GM23338 (cell line): ENCODE results near the gene CCNG1. TPM values are rescaled to one million over a fixed set of nuclear protein-coding genes. Genes with fewer than 3 reads are reported as not detected.

Experiments used
- ATAC-seq: fragments of 200-7000 bp; cut with Tn5 transposase; 3 replicates; pipeline ENCODE4 v1.9.1; 2020
- DNase-seq: peaks from one replicate; pipeline ENCODE4 v3.0.0-alpha.2; 2015; ENCODE audit warnings: low spot score
- H2AFZ ChIP-seq: fragments of 200-600 bp; sonication (generic); 2 replicates; pipeline ENCODE4 v1.8.0; 2016; ENCODE audit warnings: antibody characterized with exemption, mild to moderate bottlenecking, moderate library complexity
- H3F3A ChIP-seq: fragments of 200-600 bp; sonication (generic); replicated peaks from 2 replicates; pipeline ENCODE4 v1.8.0; 2017; ENCODE audit warnings: antibody characterized with exemption, mixed run types, low read depth
- H3K27ac ChIP-seq: fragments of 200-600 bp; sonication (generic); 2 replicates; pipeline ENCODE4 v1.6.1; 2016; ENCODE audit warnings: low read depth
- H3K27me3 ChIP-seq: fragments of 200-600 bp; sonication (generic); 2 replicates; pipeline ENCODE4 v1.8.0; 2016; ENCODE audit warnings: mild to moderate bottlenecking, mixed run types, moderate library complexity; ENCODE audit not compliant: insufficient read depth
- H3K36me3 ChIP-seq: fragments of 200-600 bp; sonication (generic); 2 replicates; pipeline ENCODE4 v1.8.0; 2016; ENCODE audit warnings: mild to moderate bottlenecking; ENCODE audit not compliant: insufficient read depth
- H3K4me1 ChIP-seq: fragments of 200-600 bp; sonication (generic); 2 replicates; pipeline ENCODE4 v1.8.0; 2016; ENCODE audit warnings: mild to moderate bottlenecking, moderate library complexity; ENCODE audit not compliant: insufficient read depth
- H3K4me2 ChIP-seq: fragments of 200-600 bp; sonication (generic); 2 replicates; pipeline ENCODE4 v1.7.1; 2017; ENCODE audit warnings: mixed run types
- H3K4me3 ChIP-seq: fragments of 200-600 bp; sonication (generic); 2 replicates; pipeline ENCODE4 v1.6.1; 2016; ENCODE audit warnings: mixed run types
- H3K79me2 ChIP-seq: fragments of 200-600 bp; sonication (generic); replicated peaks from 2 replicates; pipeline ENCODE4 v1.8.0; 2017; ENCODE audit warnings: mild to moderate bottlenecking; ENCODE audit not compliant: insufficient read depth
- H3K9me2 ChIP-seq: fragments of 200-600 bp; sonication (generic); 2 replicates; pipeline ENCODE4 v1.8.0; 2017; ENCODE audit not compliant: insufficient read depth
- H4K20me1 ChIP-seq: fragments of 200-600 bp; sonication (generic); replicated peaks from 2 replicates; pipeline ENCODE4 v1.8.0; 2017; ENCODE audit warnings: mild to moderate bottlenecking; ENCODE audit not compliant: insufficient read depth
- H3K27ac Mint-ChIP-seq: 2 replicates; pipeline ENCODE4 v1.8.0; 2020; ENCODE audit warnings: inconsistent platforms, mild to moderate bottlenecking, moderate library complexity, mixed read lengths
- H3K27me3 Mint-ChIP-seq: 3 replicates; pipeline ENCODE4 v1.8.0; 2022; ENCODE audit warnings: low read depth, mild to moderate bottlenecking, moderate library complexity, mixed read lengths, inconsistent platforms; ENCODE audit not compliant: insufficient read depth, poor library complexity
- H3K36me3 Mint-ChIP-seq: 3 replicates; pipeline ENCODE4 v1.8.0; 2021; ENCODE audit warnings: low read depth, mild to moderate bottlenecking, inconsistent platforms, moderate library complexity, mixed read lengths
- H3K4me1 Mint-ChIP-seq: 3 replicates; pipeline ENCODE4 v1.8.0; 2020; ENCODE audit warnings: mild to moderate bottlenecking, inconsistent platforms, mixed read lengths
- H3K4me3 Mint-ChIP-seq: 3 replicates; pipeline ENCODE4 v1.8.0; 2021; ENCODE audit warnings: moderate library complexity, mild to moderate bottlenecking, inconsistent platforms, mixed read lengths
- H3K9me3 Mint-ChIP-seq: 3 replicates; pipeline ENCODE4 v1.8.0; 2020; ENCODE audit warnings: moderate library complexity, mild to moderate bottlenecking, inconsistent platforms, mixed read lengths
- CREB1 ChIP-seq: fragments of 250-450 bp; sonication (Bioruptor Pico); IDR thresholded peaks from 2 replicates; pipeline ENCODE4 v1.5.0; 2020; ENCODE audit warnings: low read depth, mild to moderate bottlenecking, moderate library complexity
- EZH2 ChIP-seq: fragments of 200-600 bp; sonication (generic); IDR thresholded peaks from one replicate; pipeline ENCODE4 v1.8.0; 2017; ENCODE audit warnings: antibody characterized with exemption, mild to moderate bottlenecking, low read depth; ENCODE audit not compliant: unreplicated experiment
- EZH2phosphoT487 ChIP-seq: fragments of 200-600 bp; sonication (generic); IDR thresholded peaks from one replicate; pipeline ENCODE4 v1.8.1; 2018; ENCODE audit warnings: antibody characterized with exemption; ENCODE audit not compliant: unreplicated experiment
- JUNB ChIP-seq: IDR thresholded peaks from one replicate; pipeline ENCODE4 v1.6.1; 2016; ENCODE audit warnings: antibody characterized with exemption; ENCODE audit not compliant: unreplicated experiment
- POLR2AphosphoS5 ChIP-seq: IDR thresholded peaks from 2 replicates; pipeline ENCODE4 v1.6.1; 2016; ENCODE audit warnings: antibody characterized with exemption, low read depth
- ZNF331 ChIP-seq: fragments of 250-450 bp; sonication (Bioruptor Pico); IDR thresholded peaks from 2 replicates; pipeline ENCODE4 v1.5.0; 2020; ENCODE audit warnings: low read depth, mild to moderate bottlenecking, moderate library complexity
- polyA plus RNA-seq: library from polyadenylated mRNA; unstranded; fragments of >200 nt; fragmentation: Nextera tagmentation; extraction: Ambion mirVana; gene quantifications from 2 replicates; pipeline ENCODE4 v1.2.1, GENCODE V29; 2016
- total RNA-seq: library from RNA; depleted of rRNA; stranded (reverse); fragments of >200 nt; shearing (Covaris generic); gene quantifications from 2 replicates; pipeline ENCODE4 v1.2.3, GENCODE V29; 2014
- TF ChIP-seq, protein P1 (sequence below), 2 experiments: fragments of 200-600 bp in 1 of 2; sonication (generic) in 1 of 2; conservative IDR thresholded peaks; 2 replicates each; pipeline versions ENCODE4 v1.5.1 to v1.6.1; 2016 to 2017; ENCODE audit warnings: antibody characterized with exemption in 2 of 2, low read depth in 2 of 2, mild to moderate bottlenecking in 2 of 2, moderate library complexity in 1 of 2
- TF ChIP-seq, protein P2 (sequence below): IDR thresholded peaks from one replicate; pipeline ENCODE4 v1.6.1; 2018; ENCODE audit warnings: antibody characterized with exemption; ENCODE audit not compliant: unreplicated experiment
- TF ChIP-seq, protein P3 (sequence below): IDR thresholded peaks from 2 replicates; pipeline ENCODE4 v1.6.1; 2016; ENCODE audit warnings: antibody characterized with exemption
- TF ChIP-seq, protein P4 (sequence below): fragments of 250-450 bp; sonication (Bioruptor Pico); IDR thresholded peaks from 2 replicates; pipeline ENCODE4 v1.5.0; 2020; ENCODE audit warnings: mild to moderate bottlenecking, moderate library complexity

The CCNG1 gene
- total and polyA plus RNA-seq, 2 experiments from 2014 or later, result 431 to 496 TPM

DNA sequence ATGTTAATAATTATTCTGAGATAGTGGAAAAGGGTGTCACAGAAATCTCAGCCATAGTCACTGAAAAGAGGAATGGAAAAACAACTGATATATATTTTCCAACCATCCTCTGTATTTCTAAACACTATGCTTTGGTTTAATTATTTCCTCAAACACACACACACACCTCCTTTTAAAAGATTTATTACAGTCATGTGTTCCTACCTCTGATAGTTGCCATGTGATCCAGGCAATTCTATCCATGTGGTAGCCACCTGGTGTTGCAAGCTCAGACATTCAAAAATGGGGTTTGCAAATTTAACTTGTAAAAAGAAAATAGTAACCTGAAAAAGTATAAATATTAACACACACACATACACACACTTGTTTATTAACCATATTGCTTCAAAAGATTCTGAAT is 40.0 kb upstream of the CCNG1 start:
- Histone ChIP-seq H4K20me1 (no peaks in the 10 kb centered on the region), H3K27ac (no peak overlapping the region), H2AFZ (no peak overlapping the region), H3K79me2 (no peaks in the 10 kb centered on the region), H3K36me3 (no peaks in the 10 kb centered on the region), H3K9me2 (no peaks in the 10 kb centered on the region), H3K4me2 (no peak overlapping the region), H3K4me3 (no peak overlapping the region), H3K27me3 (no peaks in the 10 kb centered on the region), H3F3A (no peaks in the 10 kb centered on the region), H3K4me1 (no peaks in the 10 kb centered on the region)
- no peaks in the 10 kb centered on the region for H3K36me3 Mint-ChIP-seq
- H3K27ac Mint-ChIP-seq, result no peak overlapping the region
- no peak for DNase-seq
- no peak for ATAC-seq
- peaks cover 10% of the 10 kb centered on the region; the same call in 2 of the 3 replicates for H3K9me3 Mint-ChIP-seq
- H3K4me1 Mint-ChIP-seq, result no peaks in the 10 kb centered on the region
- H3K27me3 Mint-ChIP-seq, result no peaks in the 10 kb centered on the region
- no peak for TF ChIP-seq JUNB
- no peak for TF ChIP-seq ZNF331 (CRISPR knock-in tag)
- no peak for TF ChIP-seq EZH2
- no peak overlapping the region for H3K4me3 Mint-ChIP-seq

DNA sequence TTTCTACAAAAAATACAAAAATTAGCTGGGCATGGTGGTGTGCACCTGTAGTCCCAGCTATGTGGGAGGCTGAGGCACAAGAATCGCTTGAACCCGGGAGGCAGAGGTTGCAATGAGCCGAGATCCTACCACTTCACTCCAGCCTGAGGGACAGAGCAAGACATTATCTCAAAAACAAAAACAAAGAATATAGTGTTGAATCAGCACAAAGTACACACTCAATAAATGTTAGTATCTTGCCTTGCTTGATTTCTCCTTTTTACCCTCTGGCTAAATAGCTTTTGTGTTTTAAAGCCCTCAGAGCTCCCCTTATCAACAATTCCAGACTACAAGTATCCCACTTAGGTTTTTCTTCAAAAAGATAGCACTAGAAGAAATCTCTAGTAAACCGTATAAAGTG is 37.5 kb upstream of the CCNG1 start:
- TF ChIP-seq POLR2AphosphoS5 (no peak), JUNB (no peak), EZH2phosphoT487 (no peak), CREB1 (CRISPR knock-in tag) (no peak)
- TF ChIP-seq, protein P1, sequence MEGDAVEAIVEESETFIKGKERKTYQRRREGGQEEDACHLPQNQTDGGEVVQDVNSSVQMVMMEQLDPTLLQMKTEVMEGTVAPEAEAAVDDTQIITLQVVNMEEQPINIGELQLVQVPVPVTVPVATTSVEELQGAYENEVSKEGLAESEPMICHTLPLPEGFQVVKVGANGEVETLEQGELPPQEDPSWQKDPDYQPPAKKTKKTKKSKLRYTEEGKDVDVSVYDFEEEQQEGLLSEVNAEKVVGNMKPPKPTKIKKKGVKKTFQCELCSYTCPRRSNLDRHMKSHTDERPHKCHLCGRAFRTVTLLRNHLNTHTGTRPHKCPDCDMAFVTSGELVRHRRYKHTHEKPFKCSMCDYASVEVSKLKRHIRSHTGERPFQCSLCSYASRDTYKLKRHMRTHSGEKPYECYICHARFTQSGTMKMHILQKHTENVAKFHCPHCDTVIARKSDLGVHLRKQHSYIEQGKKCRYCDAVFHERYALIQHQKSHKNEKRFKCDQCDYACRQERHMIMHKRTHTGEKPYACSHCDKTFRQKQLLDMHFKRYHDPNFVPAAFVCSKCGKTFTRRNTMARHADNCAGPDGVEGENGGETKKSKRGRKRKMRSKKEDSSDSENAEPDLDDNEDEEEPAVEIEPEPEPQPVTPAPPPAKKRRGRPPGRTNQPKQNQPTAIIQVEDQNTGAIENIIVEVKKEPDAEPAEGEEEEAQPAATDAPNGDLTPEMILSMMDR (conservative IDR thresholded peaks at IDR 0.05; ENCODE audit: low read depth in 2 of 2), result no peak
- TF ChIP-seq, protein P2, sequence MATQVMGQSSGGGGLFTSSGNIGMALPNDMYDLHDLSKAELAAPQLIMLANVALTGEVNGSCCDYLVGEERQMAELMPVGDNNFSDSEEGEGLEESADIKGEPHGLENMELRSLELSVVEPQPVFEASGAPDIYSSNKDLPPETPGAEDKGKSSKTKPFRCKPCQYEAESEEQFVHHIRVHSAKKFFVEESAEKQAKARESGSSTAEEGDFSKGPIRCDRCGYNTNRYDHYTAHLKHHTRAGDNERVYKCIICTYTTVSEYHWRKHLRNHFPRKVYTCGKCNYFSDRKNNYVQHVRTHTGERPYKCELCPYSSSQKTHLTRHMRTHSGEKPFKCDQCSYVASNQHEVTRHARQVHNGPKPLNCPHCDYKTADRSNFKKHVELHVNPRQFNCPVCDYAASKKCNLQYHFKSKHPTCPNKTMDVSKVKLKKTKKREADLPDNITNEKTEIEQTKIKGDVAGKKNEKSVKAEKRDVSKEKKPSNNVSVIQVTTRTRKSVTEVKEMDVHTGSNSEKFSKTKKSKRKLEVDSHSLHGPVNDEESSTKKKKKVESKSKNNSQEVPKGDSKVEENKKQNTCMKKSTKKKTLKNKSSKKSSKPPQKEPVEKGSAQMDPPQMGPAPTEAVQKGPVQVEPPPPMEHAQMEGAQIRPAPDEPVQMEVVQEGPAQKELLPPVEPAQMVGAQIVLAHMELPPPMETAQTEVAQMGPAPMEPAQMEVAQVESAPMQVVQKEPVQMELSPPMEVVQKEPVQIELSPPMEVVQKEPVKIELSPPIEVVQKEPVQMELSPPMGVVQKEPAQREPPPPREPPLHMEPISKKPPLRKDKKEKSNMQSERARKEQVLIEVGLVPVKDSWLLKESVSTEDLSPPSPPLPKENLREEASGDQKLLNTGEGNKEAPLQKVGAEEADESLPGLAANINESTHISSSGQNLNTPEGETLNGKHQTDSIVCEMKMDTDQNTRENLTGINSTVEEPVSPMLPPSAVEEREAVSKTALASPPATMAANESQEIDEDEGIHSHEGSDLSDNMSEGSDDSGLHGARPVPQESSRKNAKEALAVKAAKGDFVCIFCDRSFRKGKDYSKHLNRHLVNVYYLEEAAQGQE, result no peak
- TF ChIP-seq, protein P3, sequence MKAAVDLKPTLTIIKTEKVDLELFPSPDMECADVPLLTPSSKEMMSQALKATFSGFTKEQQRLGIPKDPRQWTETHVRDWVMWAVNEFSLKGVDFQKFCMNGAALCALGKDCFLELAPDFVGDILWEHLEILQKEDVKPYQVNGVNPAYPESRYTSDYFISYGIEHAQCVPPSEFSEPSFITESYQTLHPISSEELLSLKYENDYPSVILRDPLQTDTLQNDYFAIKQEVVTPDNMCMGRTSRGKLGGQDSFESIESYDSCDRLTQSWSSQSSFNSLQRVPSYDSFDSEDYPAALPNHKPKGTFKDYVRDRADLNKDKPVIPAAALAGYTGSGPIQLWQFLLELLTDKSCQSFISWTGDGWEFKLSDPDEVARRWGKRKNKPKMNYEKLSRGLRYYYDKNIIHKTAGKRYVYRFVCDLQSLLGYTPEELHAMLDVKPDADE, result no peak
- TF ChIP-seq, protein P4, sequence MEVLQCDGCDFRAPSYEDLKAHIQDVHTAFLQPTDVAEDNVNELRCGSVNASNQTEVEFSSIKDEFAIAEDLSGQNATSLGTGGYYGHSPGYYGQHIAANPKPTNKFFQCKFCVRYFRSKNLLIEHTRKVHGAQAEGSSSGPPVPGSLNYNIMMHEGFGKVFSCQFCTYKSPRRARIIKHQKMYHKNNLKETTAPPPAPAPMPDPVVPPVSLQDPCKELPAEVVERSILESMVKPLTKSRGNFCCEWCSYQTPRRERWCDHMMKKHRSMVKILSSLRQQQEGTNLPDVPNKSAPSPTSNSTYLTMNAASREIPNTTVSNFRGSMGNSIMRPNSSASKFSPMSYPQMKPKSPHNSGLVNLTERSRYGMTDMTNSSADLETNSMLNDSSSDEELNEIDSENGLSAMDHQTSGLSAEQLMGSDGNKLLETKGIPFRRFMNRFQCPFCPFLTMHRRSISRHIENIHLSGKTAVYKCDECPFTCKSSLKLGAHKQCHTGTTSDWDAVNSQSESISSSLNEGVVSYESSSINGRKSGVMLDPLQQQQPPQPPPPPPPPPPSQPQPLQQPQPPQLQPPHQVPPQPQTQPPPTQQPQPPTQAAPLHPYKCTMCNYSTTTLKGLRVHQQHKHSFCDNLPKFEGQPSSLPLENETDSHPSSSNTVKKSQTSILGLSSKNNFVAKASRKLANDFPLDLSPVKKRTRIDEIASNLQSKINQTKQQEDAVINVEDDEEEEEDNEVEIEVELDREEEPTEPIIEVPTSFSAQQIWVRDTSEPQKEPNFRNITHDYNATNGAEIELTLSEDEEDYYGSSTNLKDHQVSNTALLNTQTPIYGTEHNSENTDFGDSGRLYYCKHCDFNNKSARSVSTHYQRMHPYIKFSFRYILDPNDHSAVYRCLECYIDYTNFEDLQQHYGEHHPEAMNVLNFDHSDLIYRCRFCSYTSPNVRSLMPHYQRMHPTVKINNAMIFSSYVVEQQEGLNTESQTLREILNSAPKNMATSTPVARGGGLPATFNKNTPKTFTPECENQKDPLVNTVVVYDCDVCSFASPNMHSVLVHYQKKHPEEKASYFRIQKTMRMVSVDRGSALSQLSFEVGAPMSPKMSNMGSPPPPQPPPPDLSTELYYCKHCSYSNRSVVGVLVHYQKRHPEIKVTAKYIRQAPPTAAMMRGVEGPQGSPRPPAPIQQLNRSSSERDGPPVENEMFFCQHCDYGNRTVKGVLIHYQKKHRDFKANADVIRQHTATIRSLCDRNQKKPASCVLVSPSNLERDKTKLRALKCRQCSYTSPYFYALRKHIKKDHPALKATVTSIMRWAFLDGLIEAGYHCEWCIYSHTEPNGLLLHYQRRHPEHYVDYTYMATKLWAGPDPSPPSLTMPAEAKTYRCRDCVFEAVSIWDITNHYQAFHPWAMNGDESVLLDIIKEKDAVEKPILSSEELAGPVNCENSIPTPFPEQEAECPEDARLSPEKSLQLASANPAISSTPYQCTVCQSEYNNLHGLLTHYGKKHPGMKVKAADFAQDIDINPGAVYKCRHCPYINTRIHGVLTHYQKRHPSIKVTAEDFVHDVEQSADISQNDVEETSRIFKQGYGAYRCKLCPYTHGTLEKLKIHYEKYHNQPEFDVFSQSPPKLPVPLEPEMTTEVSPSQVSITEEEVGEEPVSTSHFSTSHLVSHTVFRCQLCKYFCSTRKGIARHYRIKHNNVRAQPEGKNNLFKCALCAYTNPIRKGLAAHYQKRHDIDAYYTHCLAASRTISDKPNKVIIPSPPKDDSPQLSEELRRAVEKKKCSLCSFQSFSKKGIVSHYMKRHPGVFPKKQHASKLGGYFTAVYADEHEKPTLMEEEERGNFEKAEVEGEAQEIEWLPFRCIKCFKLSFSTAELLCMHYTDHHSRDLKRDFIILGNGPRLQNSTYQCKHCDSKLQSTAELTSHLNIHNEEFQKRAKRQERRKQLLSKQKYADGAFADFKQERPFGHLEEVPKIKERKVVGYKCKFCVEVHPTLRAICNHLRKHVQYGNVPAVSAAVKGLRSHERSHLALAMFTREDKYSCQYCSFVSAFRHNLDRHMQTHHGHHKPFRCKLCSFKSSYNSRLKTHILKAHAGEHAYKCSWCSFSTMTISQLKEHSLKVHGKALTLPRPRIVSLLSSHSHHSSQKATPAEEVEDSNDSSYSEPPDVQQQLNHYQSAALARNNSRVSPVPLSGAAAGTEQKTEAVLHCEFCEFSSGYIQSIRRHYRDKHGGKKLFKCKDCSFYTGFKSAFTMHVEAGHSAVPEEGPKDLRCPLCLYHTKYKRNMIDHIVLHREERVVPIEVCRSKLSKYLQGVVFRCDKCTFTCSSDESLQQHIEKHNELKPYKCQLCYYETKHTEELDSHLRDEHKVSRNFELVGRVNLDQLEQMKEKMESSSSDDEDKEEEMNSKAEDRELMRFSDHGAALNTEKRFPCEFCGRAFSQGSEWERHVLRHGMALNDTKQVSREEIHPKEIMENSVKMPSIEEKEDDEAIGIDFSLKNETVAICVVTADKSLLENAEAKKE, result no peak
- Mint-ChIP-seq H3K4me3 (no peak overlapping the region), H3K27ac (no peak overlapping the region), H3K36me3 (no peaks in the 10 kb centered on the region), H3K9me3 (no peaks in the 10 kb centered on the region), H3K27me3 (no peaks in the 10 kb centered on the region), H3K4me1 (no peaks in the 10 kb centered on the region)
- Histone ChIP-seq H3K9me2 (no peaks in the 10 kb centered on the region), H3K4me3 (no peak overlapping the region), H4K20me1 (no peaks in the 10 kb centered on the region), H3K4me2 (no peak overlapping the region), H2AFZ (no peak overlapping the region), H3K79me2 (no peaks in the 10 kb centered on the region), H3K27me3 (no peaks in the 10 kb centered on the region), H3K36me3 (no peaks in the 10 kb centered on the region), H3F3A (no peaks in the 10 kb centered on the region), H3K4me1 (no peaks in the 10 kb centered on the region), H3K27ac (no peak overlapping the region)
- ATAC-seq (no peak), DNase-seq (no peak)
